ENCODE data around the gene TSC1.

Gene TSC1

GRCh38 chr9:132961002-132961401 is 16.6 kb upstream of the TSC1 start:
- Histone ChIP-seq H3F3A (ENCODE audit: low read depth) (no peaks in the 10 kb centered on the region), H3K9me3 (ENCODE audit: insufficient read depth, low read depth, low read length) (no peaks in the 10 kb centered on the region; the same call in 1 of the 2 replicates), H2AFZ (ENCODE audit: low read length) (no peak overlapping the region), H3K79me2 (ENCODE audit: insufficient read depth, low read length) (no peaks in the 10 kb centered on the region), H3K4me3 (ENCODE audit: low read length, poor library complexity, severe bottlenecking) (no peak overlapping the region), H4K20me1 (ENCODE audit: insufficient read depth, low read length, poor library complexity, severe bottlenecking) (no peaks in the 10 kb centered on the region), H3K9ac (ENCODE audit: low read depth, low read length, poor library complexity, severe bottlenecking) (no peak overlapping the region), H3K4me1 (ENCODE audit: insufficient read depth, low read length, poor library complexity, severe bottlenecking) (no peaks in the 10 kb centered on the region), H3K27me3 (ENCODE audit: insufficient read depth, low read length, poor library complexity, severe bottlenecking) (no peaks in the 10 kb centered on the region), H3K36me3 (ENCODE audit: insufficient read depth, low read length) (no peaks in the 10 kb centered on the region), H3K4me2 (ENCODE audit: low read depth, low read length, poor library complexity, severe bottlenecking) (no peak overlapping the region), H3K9me2 (replicated peaks; ENCODE audit: low read depth, low read length) (no peaks in the 10 kb centered on the region)
- TF ChIP-seq CTCF (conservative IDR thresholded peaks at IDR 0.05; ENCODE audit: low read length) (no peak), EZH2phosphoT487 (IDR thresholded peaks at IDR 0.05; ENCODE audit: borderline replicate concordance) (no peak)

GRCh38 chr9:132957805-132958204 is 13.4 kb upstream of the TSC1 start:
- TF ChIP-seq EZH2phosphoT487 (IDR thresholded peaks at IDR 0.05; ENCODE audit: borderline replicate concordance) (no peak), CTCF (conservative IDR thresholded peaks at IDR 0.05; ENCODE audit: low read length) (no peak)
- Histone ChIP-seq H3K36me3 (ENCODE audit: insufficient read depth, low read length) (no peaks in the 10 kb centered on the region), H3K9ac (ENCODE audit: low read depth, low read length, poor library complexity, severe bottlenecking) (no peak overlapping the region), H4K20me1 (ENCODE audit: insufficient read depth, low read length, poor library complexity, severe bottlenecking) (no peaks in the 10 kb centered on the region), H3K4me3 (ENCODE audit: low read length, poor library complexity, severe bottlenecking) (no peak overlapping the region), H3K79me2 (ENCODE audit: insufficient read depth, low read length) (no peaks in the 10 kb centered on the region), H3K27me3 (ENCODE audit: insufficient read depth, low read length, poor library complexity, severe bottlenecking) (no peaks in the 10 kb centered on the region), H3K4me2 (ENCODE audit: low read depth, low read length, poor library complexity, severe bottlenecking) (no peak overlapping the region), H3F3A (ENCODE audit: low read depth) (no peaks in the 10 kb centered on the region), H3K4me1 (ENCODE audit: insufficient read depth, low read length, poor library complexity, severe bottlenecking) (no peaks in the 10 kb centered on the region), H3K9me3 (ENCODE audit: insufficient read depth, low read depth, low read length) (no peaks in the 10 kb centered on the region; the same call in 1 of the 2 replicates), H2AFZ (ENCODE audit: low read length) (no peak overlapping the region), H3K9me2 (replicated peaks; ENCODE audit: low read depth, low read length) (no peaks in the 10 kb centered on the region)

- no peak overlapping the region for H2AFZ ChIP-seq (ENCODE audit: low read length)
- H4K20me1 ChIP-seq (ENCODE audit: insufficient read depth, low read length, poor library complexity, severe bottlenecking), result no peaks in the 10 kb centered on the region
- no peaks in the 10 kb centered on the region for H3K27me3 ChIP-seq (ENCODE audit: insufficient read depth, low read length, poor library complexity, severe bottlenecking)
- no peaks in the 10 kb centered on the region for H3K79me2 ChIP-seq (ENCODE audit: insufficient read depth, low read length)
- no peaks in the 10 kb centered on the region for H3K9me2 ChIP-seq (replicated peaks; ENCODE audit: low read depth, low read length)
- H3K4me3 ChIP-seq (ENCODE audit: low read length, poor library complexity, severe bottlenecking), result no peak overlapping the region
- H3F3A ChIP-seq (ENCODE audit: low read depth), result no peaks in the 10 kb centered on the region
- H3K4me1 ChIP-seq (ENCODE audit: insufficient read depth, low read length, poor library complexity, severe bottlenecking), result no peaks in the 10 kb centered on the region
- TF ChIP-seq EZH2phosphoT487 (IDR thresholded peaks at IDR 0.05; ENCODE audit: borderline replicate concordance) (no peak), CTCF (conservative IDR thresholded peaks at IDR 0.05; ENCODE audit: low read length) (no peak)
- no peaks in the 10 kb centered on the region for H3K36me3 ChIP-seq (ENCODE audit: insufficient read depth, low read length)
- no peak overlapping the region for H3K9ac ChIP-seq (ENCODE audit: low read depth, low read length, poor library complexity, severe bottlenecking)
- H3K4me2 ChIP-seq (ENCODE audit: low read depth, low read length, poor library complexity, severe bottlenecking), result no peak overlapping the region
- no peaks in the 10 kb centered on the region; the same call in 1 of the 2 replicates for H3K9me3 ChIP-seq (ENCODE audit: insufficient read depth, low read depth, low read length)
These were observed 11.4 kb upstream of the TSC1 start for GRCh38 chr9:132955768-132956167.
